Cardiac muscle cell (in vitro differentiated cells and primary cell): Measurements from ENCODE around the gene RAP1A. TPM values are rescaled to one million over a fixed set of nuclear protein-coding genes. Genes with fewer than 3 reads are reported as not detected.

Experiments used
- DNase-seq, 2 donors: peaks; one replicate each; pipeline versions ENCODE4 v3.0.0 to v3.0.0-alpha.2; 2010 to 2017; ENCODE audit warnings: low read depth in 1 of 2, low spot score in 1 of 2
- H3K27ac ChIP-seq: fragments of 200-600 bp; sonication (generic); 2 replicates; pipeline ENCODE4 v1.5.1; 2016
- H3K27me3 ChIP-seq: fragments of 200-600 bp; sonication (generic); 2 replicates; pipeline ENCODE4 v1.6.0; 2016; ENCODE audit warnings: control low read depth
- H3K36me3 ChIP-seq: fragments of 200-600 bp; sonication (generic); 2 replicates; pipeline ENCODE4 v1.5.1; 2016; ENCODE audit warnings: control low read depth
- H3K4me1 ChIP-seq: fragments of 200-600 bp; sonication (generic); 2 replicates; pipeline ENCODE4 v1.8.1; 2017; ENCODE audit warnings: low read depth, mild to moderate bottlenecking, mixed run types
- H3K4me3 ChIP-seq: fragments of 200-600 bp; sonication (generic); 2 replicates; pipeline ENCODE4 v1.5.1; 2016; ENCODE audit warnings: mild to moderate bottlenecking
- H3K9me3 ChIP-seq: fragments of 200-600 bp; sonication (generic); 2 replicates; pipeline ENCODE4 v1.5.1; 2017; ENCODE audit warnings: low read depth, mild to moderate bottlenecking, control low read depth
- polyA plus RNA-seq: library from polyadenylated mRNA; unstranded; fragments of >200 nt; fragmentation: Nextera tagmentation; extraction: Ambion mirVana; gene quantifications from 2 replicates; pipeline ENCODE4 v1.2.1, GENCODE V29; 2016
- total RNA-seq: library from RNA; depleted of rRNA; stranded (reverse); fragments of >200 nt; gene quantifications from 2 replicates; pipeline ENCODE4 v1.2.3, GENCODE V29; 2016
- TF ChIP-seq, protein P1 (sequence below): IDR thresholded peaks from 2 replicates; pipeline ENCODE4 v1.5.1; 2012; ENCODE audit warnings: low read depth, mild to moderate bottlenecking, low read length

The RAP1A gene
- total and polyA plus RNA-seq, 2 experiments from 2014 or later, result 13.5 to 18.3 TPM

DNA sequence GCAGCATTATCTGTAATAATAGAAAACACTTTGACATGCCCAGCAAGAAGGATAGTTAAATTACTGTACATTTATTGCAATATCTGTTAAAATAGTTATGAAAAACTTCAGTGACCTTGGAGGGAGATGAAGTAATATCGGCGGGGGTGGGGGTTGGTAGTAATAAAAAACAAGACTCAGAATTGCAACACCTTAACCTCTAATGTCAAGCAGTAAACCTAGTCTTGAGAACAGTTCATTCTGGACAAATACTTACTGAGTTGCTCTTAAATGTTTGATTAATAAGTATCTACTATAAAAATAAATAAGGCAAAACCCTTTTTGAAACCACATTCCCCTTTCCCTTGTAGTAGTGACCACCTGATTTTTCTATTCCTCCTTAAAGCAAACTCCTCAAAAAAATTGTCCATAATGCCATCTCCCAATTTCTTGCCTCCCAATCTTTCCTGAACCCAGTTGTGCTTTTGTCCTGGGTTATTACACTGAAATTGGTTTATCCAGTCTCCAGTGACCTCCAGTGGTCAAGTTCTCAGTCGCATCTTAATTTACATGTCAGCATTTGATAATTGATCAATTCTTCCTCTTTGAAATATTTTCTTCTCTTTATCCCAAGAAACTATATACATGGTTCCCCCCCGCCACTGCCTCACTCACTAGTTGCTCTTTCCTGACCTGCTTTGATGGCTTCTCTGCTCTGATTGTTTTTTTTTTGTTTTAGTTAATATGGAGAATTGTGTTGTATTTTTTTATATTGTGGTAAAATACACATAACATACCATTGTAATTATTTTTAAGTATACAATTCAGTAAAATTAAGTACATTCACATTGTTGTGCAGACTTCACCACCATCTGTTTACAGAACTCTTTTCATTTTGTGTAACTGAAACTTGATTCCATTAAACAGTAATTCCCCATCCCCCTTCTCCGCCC, 36.8 kb downstream of the RAP1A start:
- Histone ChIP-seq H3K4me3 (no peak overlapping the region), H3K4me1 (no peaks in the 10 kb centered on the region), H3K9me3 (no peaks in the 10 kb centered on the region), H3K36me3 (no peaks in the 10 kb centered on the region), H3K27ac (no peak overlapping the region), H3K27me3 (no peaks in the 10 kb centered on the region)
- DNase-seq, result peak; percentile 63 to 68
- TF ChIP-seq, protein P1, sequence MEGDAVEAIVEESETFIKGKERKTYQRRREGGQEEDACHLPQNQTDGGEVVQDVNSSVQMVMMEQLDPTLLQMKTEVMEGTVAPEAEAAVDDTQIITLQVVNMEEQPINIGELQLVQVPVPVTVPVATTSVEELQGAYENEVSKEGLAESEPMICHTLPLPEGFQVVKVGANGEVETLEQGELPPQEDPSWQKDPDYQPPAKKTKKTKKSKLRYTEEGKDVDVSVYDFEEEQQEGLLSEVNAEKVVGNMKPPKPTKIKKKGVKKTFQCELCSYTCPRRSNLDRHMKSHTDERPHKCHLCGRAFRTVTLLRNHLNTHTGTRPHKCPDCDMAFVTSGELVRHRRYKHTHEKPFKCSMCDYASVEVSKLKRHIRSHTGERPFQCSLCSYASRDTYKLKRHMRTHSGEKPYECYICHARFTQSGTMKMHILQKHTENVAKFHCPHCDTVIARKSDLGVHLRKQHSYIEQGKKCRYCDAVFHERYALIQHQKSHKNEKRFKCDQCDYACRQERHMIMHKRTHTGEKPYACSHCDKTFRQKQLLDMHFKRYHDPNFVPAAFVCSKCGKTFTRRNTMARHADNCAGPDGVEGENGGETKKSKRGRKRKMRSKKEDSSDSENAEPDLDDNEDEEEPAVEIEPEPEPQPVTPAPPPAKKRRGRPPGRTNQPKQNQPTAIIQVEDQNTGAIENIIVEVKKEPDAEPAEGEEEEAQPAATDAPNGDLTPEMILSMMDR, result peak; percentile 49

DNA sequence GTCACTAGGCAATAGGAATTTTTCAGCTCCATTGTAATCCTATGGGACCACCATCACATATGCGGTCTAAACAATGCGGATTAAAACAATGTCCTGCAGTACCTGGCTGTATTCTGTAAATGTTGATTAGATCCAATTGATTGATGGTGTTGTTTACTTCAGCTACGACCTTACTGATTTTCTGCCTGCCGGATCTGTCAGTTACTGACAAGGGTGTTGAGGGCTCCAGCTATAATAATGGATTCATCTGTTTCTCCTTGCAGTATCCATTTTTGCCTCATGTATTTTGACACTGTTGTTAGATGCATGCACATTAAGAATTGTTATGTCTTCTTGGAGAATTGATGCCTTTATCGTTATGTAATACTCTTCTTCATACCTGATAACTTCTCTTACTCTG, 39.0 kb downstream of the RAP1A start:
- Histone ChIP-seq H3K27ac (no peak overlapping the region), H3K4me3 (no peak overlapping the region), H3K27me3 (no peaks in the 10 kb centered on the region), H3K4me1 (no peaks in the 10 kb centered on the region), H3K9me3 (no peaks in the 10 kb centered on the region), H3K36me3 (no peaks in the 10 kb centered on the region)
- TF ChIP-seq, protein P1, result no peak
- DNase-seq, result no peak

DNA sequence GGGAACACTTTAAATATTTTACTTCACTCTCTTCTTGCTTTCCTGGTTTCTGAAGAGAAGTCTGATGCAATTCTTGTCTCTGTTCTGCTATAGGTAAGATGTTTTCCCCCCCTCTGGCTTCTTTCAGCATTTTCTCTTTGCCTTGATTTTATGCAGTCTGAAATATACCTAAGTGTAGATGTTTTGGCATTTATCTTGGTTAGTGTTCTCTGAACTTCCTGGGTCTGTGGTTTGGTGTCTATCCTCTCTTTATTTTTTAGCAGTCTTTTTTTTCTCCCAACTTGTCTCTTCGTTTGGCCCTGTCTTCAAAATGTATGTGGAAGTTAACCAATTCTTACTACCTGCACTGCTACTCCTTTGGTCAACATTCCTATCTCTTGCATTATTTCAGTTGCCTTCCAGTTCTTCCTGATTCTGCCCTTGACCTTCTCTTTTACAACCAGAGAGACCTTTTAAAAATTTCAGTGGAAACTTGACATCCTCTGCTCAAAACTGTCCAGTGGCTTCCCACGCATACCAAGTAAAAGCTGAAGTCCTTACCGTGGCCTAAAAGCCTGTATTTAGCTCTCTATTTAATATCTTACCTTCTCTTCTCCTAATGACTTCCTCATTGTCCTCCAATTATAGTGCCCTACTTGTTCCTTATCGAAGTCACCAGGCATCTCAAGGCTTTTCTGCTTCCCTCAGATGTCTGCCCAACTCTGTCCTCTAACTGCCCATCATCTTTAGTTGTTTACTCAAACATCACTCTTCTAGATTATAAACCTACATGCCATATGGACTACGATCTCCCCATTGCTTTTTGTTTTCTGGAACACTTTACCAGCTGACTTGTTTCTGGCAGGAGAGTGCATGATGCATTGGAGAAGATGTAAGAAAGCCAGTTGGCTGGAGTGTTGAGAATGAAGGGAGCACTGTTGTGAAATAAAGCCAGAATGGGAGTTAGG, 40.9 kb downstream of the RAP1A start:
- H3K9me3 ChIP-seq, result no peaks in the 10 kb centered on the region
- TF ChIP-seq, protein P1, result no peak
- peaks cover 4% of the 10 kb centered on the region for H3K4me1 ChIP-seq
- H3K27me3 ChIP-seq, result no peaks in the 10 kb centered on the region
- H3K36me3 ChIP-seq, result no peaks in the 10 kb centered on the region
- peak overlapping the region; percentile 45 for H3K27ac ChIP-seq
- H3K4me3 ChIP-seq, result no peak overlapping the region
- peak in 1 of 2 donors; percentile 38 for DNase-seq

DNA sequence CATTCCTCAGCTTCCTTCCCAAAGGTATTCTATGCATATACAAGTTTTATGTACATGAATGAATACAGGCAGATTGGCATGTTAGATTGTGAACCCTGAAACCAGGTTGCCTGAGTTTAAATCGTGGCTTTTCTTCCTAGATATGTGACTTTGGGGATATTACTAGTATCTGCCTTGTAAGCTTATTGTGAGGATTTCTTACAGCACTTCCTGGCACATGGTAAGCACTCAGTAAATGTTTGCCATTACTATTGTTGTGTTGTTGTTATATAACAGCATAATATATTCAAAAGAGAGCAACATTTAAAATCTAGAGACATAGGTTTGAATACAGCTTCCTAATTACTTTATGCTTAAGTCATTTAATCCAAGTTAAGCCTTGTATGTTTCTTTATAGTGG, 45.1 kb downstream of the RAP1A start:
- TF ChIP-seq, protein P1, result no peak
- Histone ChIP-seq H3K9me3 (no peaks in the 10 kb centered on the region), H3K27ac (no peak overlapping the region), H3K4me1 (peaks cover 18% of the 10 kb centered on the region), H3K36me3 (no peaks in the 10 kb centered on the region), H3K27me3 (no peaks in the 10 kb centered on the region), H3K4me3 (no peak overlapping the region)
- no peak for DNase-seq

DNA sequence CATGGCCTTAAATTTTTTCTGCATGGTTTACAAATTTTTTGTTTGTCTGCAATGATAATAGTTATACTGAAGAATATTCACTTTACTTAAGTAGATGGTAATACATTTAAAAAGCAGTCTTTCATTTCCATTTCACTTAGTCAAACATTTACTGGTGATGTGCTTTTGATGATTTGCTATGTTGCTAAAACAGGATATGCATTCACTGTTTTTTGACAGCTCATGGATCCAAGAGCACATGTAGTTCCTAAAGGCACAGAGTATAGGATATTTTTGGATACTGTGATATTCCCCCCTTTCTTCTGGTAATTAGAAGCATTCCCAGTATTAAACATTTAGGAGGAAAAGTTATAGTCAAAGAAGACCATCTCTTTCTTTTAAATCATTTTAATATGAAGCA, 45.9 kb downstream of the RAP1A start:
- H3K9me3 ChIP-seq, result no peaks in the 10 kb centered on the region
- H3K4me3 ChIP-seq, result no peak overlapping the region
- H3K27ac ChIP-seq, result no peak overlapping the region
- DNase-seq, result no peak
- H3K27me3 ChIP-seq, result no peaks in the 10 kb centered on the region
- peaks cover 20% of the 10 kb centered on the region for H3K4me1 ChIP-seq
- no peaks in the 10 kb centered on the region for H3K36me3 ChIP-seq
- TF ChIP-seq, protein P1, result no peak
